NCI-H2081 (cell line): ENCODE measurements around the gene MRPS21.
"Not testable (repeated sequence)": the region's sequence is repeated elsewhere in the genome, so short reads cannot be mapped to it uniquely, and the experiment has no call there.

ENCODE experiments used
- DNase-seq, 2 experiments: peaks; one replicate each; lab custom pipeline; 2025; lab: John Stamatoyannopoulos, UW

The MRPS21 gene

DNA sequence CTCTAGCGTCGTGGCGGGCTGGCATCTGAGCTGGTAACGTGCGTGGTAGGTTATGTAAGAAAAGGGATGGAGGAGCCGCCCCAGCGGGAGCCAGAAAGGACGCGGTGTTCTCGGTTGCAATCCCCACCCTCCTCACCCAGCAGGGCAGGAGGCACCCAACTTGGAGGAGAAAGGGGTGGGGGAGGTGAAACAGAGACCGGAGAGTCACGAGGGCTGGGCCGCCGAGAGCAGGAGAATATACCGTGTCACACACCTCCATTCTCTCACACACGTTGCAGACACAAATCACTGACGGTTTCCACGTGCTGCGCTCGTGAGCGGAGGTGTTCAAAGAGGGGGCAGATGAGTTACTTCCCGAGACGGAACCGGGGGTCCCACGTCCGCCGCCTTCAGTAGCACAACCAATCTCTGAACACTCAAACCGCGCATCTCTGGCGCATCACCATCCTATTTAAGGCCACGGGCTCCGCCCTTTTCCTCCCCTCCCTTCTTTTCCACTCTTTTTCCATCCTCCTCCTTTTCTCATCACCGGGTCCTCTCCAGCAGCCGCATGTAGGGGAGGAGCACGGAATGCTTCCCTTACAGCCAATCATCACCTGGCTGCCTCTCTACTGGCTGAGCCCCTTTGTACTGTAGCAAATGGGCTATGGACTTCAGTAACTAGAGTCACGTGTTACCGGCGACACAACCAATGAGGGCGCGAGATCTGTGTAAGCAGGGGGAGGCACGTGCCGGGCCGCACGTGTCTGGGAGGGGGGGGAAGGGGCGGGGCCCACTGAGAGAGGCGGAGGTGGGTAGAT is 11.7 kb upstream of the MRPS21 start, which contains the start of gene CIART:
Gene CIART (plus strand): TSS at position 797 of the 800 bp plus-strand sequence. CDS start 714 bp downstream, outside the sequence.
- peak; percentile 99 to 100 for DNase-seq

DNA sequence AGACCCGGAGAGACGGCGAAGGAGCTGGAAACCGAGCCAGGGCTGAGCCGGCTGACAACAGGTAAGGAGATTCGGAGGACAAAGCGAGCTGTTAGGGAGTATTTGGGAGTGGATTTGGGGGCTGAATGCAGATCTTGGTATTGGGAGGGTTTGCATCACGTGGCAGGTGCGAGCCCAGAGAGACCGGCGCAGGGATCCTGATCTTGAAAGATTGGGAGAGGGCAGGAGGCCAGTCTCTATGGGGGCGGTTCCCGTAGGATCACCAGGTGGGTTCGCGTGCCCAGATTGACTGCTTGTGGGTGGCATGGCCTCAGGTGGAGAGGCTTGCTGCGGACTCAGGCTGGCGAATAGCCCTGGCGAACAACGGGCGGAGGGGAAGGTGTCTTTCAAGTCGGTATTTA is 11.1 kb upstream of the MRPS21 start:
- DNase-seq = peak; percentile 79 to 87

DNA sequence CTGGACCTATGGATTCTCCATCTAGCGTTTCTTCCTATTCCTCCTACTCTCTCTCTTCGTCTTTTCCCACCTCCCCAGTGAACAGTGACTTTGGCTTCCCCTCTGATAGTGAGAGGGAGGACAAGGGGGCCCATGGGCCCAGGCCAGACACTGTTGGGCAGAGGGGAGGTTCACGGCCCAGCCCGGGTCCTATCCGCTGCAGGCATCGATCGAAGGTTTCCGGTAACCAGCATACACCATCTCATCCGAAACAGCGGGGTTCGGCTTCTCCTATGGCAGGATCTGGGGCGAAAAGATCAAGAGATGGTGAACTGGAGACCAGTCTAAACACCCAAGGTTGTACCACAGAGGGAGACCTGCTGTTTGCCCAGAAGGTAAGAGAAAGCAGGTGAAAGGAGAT is 10.4 kb upstream of the MRPS21 start:
- no peak for DNase-seq

DNA sequence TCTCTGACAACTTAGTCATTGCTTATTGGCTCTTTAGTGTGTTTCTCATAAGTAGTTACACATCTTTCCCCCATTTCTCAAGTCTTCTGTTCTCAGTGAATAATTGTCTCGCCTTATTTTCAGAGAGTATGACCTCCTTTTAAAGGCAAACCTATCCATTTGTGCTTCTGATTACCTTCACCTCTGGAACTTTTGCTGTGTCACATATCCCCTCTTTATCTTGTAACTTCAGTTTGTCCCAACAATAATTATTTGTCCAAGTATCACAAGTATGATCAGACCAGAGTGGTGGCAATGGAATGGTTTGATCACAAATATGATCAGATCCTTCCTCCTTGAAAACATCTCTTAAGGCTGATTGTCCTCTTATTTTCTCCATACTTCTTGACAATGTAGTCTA is 5.3 kb upstream of the MRPS21 start:
- DNase-seq = no peak

DNA sequence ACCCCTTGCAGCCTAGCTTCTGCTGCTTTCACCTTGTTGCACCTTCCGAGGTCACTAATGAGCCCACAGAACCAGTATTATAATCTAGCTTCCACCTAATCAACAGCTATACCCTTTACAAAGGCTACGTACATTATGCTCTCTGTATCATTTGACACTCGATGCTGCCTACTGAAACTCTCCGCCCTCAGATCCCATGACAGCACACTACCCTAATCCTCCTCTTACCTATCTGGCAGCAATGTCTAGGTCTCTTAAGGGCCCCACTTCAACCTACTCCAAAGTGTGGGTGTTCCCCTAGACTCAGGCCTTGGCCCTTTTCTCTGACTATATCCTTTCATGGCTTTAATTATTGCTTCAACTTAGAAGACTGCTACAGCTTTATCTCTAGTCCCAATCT is 4.8 kb upstream of the MRPS21 start:
- no peak for DNase-seq

DNA sequence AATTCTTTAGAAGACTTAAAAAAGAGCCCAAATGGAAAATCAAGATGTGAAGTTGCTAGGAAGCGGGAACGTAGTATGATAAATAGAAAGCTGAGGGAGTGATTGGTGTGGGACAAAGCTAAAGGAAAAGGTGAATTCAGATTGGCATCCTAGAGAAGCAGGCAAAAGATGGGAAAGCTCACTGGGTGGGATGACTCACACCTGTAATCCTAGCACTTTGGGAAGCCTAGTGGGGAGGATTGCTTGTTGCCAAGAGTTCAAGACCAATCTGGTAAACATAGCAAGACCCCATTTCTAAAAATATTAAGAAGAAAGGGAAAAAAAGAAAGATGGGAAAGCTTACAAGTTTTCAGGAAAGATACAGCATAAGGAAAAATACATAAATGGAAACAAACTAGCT is 1.8 kb downstream of the MRPS21 start:
- DNase-seq = no peak

DNA sequence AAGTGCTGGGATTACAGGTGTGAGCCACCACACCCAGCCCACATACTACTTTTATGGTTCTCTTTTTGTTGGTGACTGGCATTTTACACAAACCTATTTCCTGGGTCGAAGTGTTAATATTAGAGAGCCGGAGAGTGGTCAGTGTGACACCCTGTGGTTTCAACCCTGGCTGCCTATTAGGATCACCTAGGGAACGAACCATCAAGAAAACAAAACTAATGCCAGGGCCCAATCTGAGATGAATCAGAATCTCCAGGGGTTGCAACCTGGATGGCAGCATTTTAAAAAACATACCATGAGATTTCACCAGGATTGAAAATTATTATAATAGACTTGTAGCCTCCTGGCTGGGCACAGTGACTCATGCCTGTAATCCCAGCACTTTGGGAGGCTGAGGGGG is 6.1 kb downstream of the MRPS21 start:
- DNase-seq = no peak

DNA sequence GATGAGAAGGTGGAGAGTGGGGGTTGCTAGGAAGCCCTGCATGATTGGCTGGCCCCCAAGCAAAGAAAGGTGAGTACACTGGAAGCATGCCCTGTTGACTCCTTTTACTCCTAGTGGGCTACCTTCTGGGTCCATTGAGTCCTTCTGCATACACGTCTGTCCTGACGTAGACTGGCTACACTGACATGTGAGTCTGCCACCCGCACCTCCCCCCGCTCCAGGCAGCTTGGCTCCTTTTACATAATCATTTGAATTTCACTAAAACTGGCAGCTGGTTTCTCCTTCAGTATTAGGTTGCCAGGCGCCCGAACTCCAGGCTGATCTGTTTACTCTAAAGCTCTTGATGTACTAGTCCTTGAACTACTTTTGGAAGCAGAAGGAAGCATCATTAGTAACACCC is 8.7 kb downstream of the MRPS21 start:
- DNase-seq = peak; percentile 33 to 51

DNA sequence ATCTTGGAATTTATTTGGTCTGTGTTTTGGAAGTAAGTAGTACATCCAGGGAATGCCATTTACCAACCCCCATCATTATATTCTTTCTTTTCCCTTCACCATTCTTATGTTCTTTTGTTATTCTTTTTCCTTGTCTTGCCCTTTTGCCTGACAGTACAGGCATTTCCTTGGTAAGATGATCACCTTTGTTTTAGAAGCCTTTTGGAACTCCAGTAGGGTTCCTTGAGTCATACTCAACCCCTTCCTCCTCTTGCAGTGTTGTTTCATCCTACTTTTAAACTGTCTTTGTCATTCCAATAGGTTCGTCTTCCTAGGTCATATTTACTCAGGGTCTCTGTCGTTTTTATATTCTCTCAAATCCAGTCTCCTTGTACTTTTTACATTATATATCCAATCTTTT is 9.2 kb downstream of the MRPS21 start:
- DNase-seq = no peak

DNA sequence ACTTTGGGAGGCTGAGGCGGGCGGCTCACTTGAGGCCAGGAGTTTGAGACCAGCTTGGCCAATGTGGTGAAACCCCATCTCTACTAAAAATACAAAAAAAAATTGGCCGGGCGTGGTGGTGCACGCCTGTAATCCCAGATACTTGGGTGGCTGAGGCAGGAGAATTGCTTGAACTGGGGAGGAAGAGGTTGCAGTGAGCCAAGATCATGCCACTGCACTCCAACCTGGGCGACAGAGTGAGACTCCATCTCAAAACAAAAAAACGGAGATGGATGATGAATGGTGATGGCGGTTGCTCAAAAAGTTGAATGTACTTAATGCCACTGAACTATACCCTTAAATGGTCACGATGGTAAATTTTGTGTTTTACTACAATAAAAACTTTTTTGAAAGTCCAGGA is 14.9 kb downstream of the MRPS21 start:
- not testable (repeated sequence) for DNase-seq

DNA sequence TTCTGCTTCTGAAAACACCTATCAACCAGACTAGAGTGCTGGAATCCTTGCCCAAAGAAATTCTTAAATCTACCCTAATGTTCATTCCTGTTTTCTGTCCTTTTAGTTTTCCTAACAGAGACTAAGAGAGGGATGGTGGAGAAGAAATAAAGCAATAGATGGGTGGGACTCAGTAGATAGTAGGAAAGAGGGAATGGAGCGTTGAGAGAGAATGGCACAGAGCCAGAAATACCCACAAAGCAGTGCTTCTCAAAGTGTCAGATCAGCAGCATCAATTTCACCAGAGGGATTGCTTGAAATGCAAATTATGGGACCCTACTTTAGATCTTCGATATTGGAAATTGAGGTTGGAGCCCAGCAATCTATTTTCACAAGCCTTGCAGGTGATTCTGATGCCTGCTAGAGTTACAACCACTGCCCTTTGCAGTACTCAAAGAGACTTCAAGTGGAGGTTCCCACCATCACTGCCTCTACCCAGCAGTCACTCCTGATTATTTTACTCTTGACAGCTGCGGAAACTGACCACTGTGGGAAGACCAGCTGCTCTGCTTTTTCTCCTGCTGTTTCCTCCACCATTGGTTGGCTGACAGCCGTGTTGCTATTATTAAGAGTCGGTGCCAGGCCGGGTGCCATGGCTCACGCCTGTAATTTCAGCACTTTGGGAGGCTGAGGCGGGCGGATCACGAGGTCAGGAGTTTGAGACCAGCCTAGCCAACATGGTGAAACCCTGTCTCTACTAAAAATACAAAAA is 16.3 kb downstream of the MRPS21 start:
- peak; percentile 24 to 84 for DNase-seq

DNA sequence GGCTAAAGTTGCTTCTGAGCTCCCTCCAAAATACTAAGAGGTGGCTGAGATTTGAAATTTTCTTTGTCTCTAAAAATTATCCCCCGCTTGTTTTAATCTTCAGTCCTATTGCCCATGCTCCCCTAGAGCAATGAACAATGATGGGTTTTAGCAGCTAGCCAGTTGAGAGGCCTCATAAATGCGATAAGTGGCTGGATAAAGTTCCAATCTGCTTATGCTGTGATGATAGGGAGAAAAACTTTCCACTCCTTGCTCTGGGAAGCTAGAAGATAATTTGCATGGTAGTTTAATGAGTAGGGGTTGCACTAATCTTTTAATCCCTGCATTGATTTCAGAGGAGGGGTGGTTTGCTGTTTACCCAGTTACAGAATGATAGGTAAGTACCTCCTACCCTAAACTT is 18.1 kb downstream of the MRPS21 start:
- no peak for DNase-seq

DNA sequence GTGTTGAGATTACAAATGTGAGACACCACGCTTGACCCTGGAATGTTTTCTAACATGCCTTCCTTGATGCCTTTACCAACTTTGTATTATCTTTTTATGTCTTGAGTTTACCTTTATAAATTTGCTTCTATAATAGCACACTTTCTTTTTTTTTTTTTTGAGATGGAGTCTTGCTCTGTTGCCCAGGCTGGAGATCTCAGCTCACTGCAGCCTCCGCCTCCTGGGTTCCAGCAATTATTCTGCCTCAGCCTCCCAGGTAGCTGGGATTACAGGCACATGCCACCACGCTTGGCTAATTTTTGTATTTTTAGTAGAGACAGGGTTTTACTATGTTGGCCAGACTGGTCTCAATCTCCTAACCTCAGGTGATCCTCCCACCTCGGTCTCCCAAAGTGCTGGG is 21.0 kb downstream of the MRPS21 start:
- not testable (repeated sequence) for DNase-seq

DNA sequence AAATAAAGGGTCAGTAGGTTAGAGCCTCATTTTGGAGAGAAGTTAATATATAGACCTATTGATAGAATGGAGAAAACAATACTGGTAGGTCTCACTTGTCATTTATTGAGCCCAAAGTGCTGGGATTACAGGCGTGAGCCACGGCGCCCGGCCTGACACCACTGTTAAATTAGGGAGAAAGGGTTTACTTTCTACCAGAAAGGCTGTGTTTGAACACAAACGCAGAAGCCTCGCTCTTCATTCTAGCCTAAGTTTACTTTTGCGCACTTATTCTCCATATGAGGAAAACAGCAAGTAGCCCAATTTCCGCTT is 27.0 kb downstream of the MRPS21 start:
- peak in 1 of 2 experiments; percentile 23 for DNase-seq

DNA sequence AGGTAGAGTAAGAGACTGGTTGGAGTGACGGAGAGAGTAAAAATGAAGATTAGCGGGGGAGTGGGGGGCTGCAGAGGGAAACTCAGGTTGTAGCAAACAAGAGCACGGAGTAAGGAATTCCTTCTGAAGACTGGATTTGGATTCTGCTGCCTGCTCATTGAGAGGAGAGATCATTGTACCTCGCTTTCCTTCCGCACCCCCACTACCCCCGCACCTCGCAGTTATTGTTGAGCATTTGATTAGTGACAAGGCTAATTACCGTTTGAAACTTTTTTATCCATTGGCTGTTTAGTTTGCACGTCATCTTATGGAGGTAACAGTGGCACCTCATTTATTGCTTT is 28.1 kb downstream of the MRPS21 start:
- no peak for DNase-seq

DNA sequence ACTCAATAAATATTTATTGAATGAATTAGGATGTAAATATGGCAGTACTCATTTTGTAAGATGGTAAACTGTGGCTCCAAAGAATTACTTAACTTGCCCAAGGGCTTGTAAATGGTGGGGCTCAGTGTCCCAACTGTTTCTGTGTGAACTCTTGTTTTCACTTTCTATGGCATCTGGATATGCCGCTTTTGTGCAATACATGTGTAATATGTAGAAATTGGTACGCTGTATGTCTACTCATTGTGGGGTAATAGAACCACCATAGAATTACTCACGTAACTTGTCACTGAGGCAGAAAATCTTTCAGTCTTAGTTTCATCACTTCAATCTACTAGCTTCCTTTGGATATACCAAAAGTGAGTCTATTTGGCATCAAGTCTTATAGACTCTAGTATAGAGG is 28.6 kb downstream of the MRPS21 start:
- DNase-seq = no peak

DNA sequence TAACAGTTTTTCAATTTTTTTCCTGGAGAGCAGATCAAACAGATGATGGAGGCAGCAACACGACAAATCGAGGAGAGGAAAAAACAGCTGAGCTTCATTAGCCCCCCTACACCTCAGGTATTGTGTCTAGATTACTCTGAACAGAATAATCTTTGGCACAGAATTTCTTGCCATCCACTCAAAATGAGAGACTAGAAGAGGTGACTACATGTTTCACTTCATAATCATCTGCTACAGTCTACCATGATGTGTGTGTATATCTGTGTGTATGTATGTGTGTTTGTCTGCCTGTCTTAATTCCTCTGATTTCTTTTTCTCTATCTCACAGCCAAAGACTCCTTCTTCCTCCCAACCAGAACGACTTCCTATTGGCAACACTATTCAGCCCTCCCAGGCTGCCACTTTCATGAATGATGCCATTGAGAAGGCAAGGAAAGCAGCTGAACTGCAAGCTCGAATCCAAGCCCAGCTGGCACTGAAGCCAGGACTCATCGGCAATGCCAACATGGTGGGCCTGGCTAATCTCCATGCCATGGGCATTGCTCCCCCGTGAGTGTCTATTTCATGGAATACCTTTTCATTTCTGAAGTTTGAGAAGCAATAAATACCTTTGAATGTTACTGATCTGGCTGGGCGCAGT is 39.1 kb downstream of the MRPS21 start:
- no peak for DNase-seq

DNA sequence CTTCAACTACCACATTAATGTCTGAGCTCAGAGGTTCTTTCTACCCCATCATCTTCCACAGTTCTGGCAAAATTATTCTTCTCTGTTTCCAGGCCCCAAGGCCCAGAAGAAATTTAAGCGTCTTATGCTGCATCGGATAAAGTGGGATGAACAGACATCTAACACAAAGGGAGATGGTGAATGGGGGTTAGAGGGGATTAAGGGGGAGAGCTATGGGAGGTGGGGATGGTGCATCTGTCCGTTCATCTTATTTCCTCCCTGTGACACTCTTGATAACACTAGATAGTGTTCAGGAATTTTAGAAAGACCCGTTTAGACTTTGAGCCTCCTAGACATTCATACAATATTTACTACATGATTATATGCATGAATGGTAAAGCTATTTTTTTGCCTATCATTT is 52.7 kb downstream of the MRPS21 start:
- DNase-seq = no peak

DNA sequence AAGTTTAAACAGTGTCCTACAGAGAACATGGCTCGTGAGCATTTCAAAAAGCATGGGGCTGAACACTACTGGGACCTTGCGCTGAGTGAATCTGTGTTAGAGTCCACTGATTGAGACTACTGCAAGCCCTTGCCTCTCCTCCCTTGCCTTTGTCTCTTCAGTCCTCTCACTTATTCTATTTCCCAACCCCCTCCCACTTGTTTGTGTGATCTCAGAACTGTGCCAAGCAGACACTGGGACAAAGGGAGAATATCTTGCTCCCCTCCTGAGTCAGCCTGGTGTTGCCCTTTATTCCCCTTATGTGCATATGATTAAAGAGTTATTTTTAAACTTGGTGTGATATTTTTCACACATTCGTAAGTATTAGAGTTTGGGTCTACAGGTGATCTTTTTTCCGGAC is 59.2 kb downstream of the MRPS21 start:
- no peak for DNase-seq
